ENCODE results near the gene PML.

DNA sequence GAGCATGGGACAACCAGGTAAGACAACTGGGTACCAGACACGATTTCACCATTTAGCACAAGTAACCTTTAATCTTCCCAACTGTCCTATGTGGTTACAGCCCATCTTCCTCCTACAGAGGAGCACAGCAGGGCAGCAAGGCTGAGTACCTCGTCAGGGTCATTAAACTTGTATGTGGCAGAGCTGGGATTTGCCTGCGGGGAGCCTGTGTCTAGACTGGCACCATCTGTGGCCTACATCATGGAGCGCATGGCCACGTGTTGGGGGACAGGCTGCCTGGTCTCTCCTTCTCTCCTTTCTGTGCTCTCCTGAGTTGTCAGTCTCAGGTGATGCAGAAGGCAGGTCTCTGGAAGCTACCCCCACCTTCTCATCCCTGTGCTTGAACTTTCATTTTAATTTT lies 55.6 kb downstream of the PML start:
- TF ChIP-seq CTCF (IDR thresholded peaks at IDR 0.05; ENCODE audit: poor library complexity) (no peak), EZH2 (IDR thresholded peaks at IDR 0.05; ENCODE audit: borderline replicate concordance) (no peak), EZH2phosphoT487 (IDR thresholded peaks at IDR 0.05; ENCODE audit: low read depth, severe bottlenecking, unreplicated experiment) (no peak)

Data from hepatocyte (in vitro differentiated cells).